Prostate gland (tissue), 2 donors: ENCODE results near the gene BRF1.

Experiments used
- POLR2A ChIP-seq: fragments of 450-650 bp; IDR thresholded peaks from one replicate; pipeline ENCODE4 v1.6.1; 2016; ENCODE audit warnings: antibody characterized with exemption, mild to moderate bottlenecking
- POLR2AphosphoS5 ChIP-seq: sonication (generic); formaldehyde crosslinking; IDR thresholded peaks from one replicate; pipeline ENCODE4 v1.6.1; 2017; ENCODE audit warnings: antibody characterized with exemption
- TF ChIP-seq, protein P1 (sequence below), 4 experiments: fragments of 200-600 bp in 2 of 4; fragments of 450-650 bp in 2 of 4; sonication (generic) in 2 of 4; IDR thresholded peaks; 1 replicate in 3 of 4; 2 replicates in 1 of 4; pipeline ENCODE4 v1.5.1; 2016 to 2019; ENCODE audit warnings: antibody characterized with exemption in 4 of 4, mild to moderate bottlenecking in 2 of 4, moderate library complexity in 2 of 4

DNA sequence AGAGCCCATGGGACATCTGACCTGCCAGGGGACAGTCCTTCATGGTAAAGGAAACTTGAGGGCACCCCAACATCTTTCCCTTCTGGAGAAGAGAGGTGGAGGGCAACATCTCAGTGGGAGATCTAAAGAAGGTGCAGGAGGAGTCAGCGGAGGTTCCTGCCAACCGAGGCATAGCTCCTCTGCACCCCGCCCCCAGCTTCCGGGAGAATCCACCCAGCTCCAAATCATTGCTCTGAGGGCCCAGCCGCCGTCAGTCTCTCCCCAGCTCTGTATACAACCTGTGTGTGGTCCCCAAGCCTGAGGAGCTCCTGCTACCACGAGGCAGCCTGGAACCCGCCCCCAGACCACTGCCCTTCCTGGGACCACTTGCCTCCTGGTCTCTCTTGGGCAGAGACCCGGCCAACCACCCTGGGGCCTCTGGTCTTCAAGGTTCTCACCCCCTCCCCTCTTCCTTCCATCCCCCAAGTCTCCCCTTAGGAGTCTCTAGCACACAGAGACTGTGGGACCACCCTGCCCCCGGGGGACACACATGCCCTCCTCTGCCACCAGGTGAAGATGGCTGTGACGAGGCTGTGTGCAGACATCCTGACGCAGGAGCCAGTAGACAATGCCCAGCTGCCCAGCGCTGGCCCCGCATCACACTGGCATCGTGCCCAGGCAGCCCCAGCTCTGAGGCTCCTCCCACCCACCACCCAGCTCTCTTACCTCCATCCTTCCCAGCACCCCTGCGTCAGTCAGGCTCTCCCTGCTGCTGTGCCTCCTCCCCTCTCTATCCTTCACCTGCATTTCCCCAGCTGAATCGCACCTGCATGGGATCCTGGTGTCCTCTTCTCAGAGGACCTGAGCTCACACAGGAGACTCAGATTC lies 106.7 kb downstream of the BRF1 start:
- TF ChIP-seq, protein P1, sequence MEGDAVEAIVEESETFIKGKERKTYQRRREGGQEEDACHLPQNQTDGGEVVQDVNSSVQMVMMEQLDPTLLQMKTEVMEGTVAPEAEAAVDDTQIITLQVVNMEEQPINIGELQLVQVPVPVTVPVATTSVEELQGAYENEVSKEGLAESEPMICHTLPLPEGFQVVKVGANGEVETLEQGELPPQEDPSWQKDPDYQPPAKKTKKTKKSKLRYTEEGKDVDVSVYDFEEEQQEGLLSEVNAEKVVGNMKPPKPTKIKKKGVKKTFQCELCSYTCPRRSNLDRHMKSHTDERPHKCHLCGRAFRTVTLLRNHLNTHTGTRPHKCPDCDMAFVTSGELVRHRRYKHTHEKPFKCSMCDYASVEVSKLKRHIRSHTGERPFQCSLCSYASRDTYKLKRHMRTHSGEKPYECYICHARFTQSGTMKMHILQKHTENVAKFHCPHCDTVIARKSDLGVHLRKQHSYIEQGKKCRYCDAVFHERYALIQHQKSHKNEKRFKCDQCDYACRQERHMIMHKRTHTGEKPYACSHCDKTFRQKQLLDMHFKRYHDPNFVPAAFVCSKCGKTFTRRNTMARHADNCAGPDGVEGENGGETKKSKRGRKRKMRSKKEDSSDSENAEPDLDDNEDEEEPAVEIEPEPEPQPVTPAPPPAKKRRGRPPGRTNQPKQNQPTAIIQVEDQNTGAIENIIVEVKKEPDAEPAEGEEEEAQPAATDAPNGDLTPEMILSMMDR (IDR thresholded peaks at IDR 0.05) = no peak
- no peak for TF ChIP-seq POLR2A
- TF ChIP-seq POLR2AphosphoS5 = no peak
